GM12878 (cell line): ENCODE data around the gene BTG1. TPM values are rescaled to one million over a fixed set of nuclear protein-coding genes. Genes with fewer than 3 reads are reported as not detected.

Experiments used
- ATAC-seq: fragments of 200-7000 bp; cut with Tn5 transposase; 3 replicates; pipeline ENCODE4 v1.9.1; 2020; ENCODE audit warnings: mild to moderate bottlenecking, moderate library complexity
- BruUV-seq: library from RNA; stranded (reverse); fragments of 400-500 nt; replicated peaks from 2 replicates; lab custom pipeline; 2021; lab: Mats Ljungman, UMichigan
- CTCF ChIA-PET: fragments of 300-600 bp; sonication (Branson Sonifier 250); formaldehyde crosslinking; extraction: SDS; loops from one replicate; lab custom pipeline; 2021; ENCODE audit warnings: inconsistent platforms; lab: Yijun Ruan, JAX
- POLR2A ChIA-PET: fragments of 350-600 bp; formaldehyde crosslinking; extraction: SDS; loops from one replicate; lab custom pipeline; 2021; ENCODE audit warnings: inconsistent platforms; lab: Charles Lee
- RAD21 ChIA-PET: fragments of 300-600 bp; sonication (Branson Sonifier 250); formaldehyde crosslinking; loops from one replicate; lab custom pipeline; 2023; ENCODE audit warnings: antibody characterized with exemption; ENCODE audit not compliant: unreplicated experiment; lab: Charles Lee
- SMC1A ChIA-PET: fragments of 300-600 bp; sonication (Branson Sonifier 250); formaldehyde crosslinking; loops from one replicate; lab custom pipeline; 2023; ENCODE audit not compliant: unreplicated experiment, uncharacterized antibody; lab: Charles Lee
- DNase-seq: peaks from one replicate; pipeline ENCODE4 v3.0.0-alpha.2; 2011; ENCODE audit warnings: low read depth, low spot score
- FAIRE-seq: peaks from 3 replicates; lab custom pipeline; 2011; peaks lifted over from hg19 to GRCh38; lab: Jason Lieb, UNC
- H2AFZ ChIP-seq: 2 replicates; pipeline ENCODE4 v1.6.0; 2011; ENCODE audit warnings: low read depth, low read length, control low read depth; ENCODE audit not compliant: control insufficient read depth
- H3K27ac ChIP-seq: 2 replicates; pipeline ENCODE4 v1.5.1; 2011; ENCODE audit warnings: control low read depth; ENCODE audit not compliant: control insufficient read depth, insufficient read depth
- H3K27me3 ChIP-seq, 2 experiments: replicated peaks in 1 of 2; 2 replicates each; pipeline versions ENCODE4 v1.6.0 to v1.6.1; 2011; ENCODE audit warnings: low read length in 1 of 2; ENCODE audit not compliant: control insufficient read depth in 2 of 2, insufficient read depth in 2 of 2
- H3K36me3 ChIP-seq, 2 experiments: 2 replicates each; pipeline ENCODE4 v1.5.1; 2011; ENCODE audit warnings: low read length in 1 of 2; ENCODE audit not compliant: control insufficient read depth in 2 of 2, insufficient read depth in 2 of 2
- H3K4me1 ChIP-seq: 2 replicates; pipeline ENCODE4 v1.6.1; 2011; ENCODE audit warnings: mild to moderate bottlenecking, low read length, moderate library complexity, mixed read lengths; ENCODE audit not compliant: control insufficient read depth, insufficient read depth
- H3K4me2 ChIP-seq: 2 replicates; pipeline ENCODE4 v1.6.0; 2011; ENCODE audit warnings: control low read depth; ENCODE audit not compliant: control insufficient read depth, insufficient read depth
- H3K4me3 ChIP-seq: fragments of 200-600 bp; sonication (generic); 2 replicates; pipeline ENCODE4 v1.5.1; 2016
- H3K79me2 ChIP-seq: 2 replicates; pipeline ENCODE4 v1.6.0; 2011; ENCODE audit warnings: low read length; ENCODE audit not compliant: control insufficient read depth, insufficient read depth
- H3K9ac ChIP-seq: 2 replicates; pipeline ENCODE4 v1.8.0; 2011; ENCODE audit warnings: low read length, control low read depth, mixed read lengths; ENCODE audit not compliant: control insufficient read depth, insufficient read depth
- H3K9me3 ChIP-seq: replicated peaks from 3 replicates; pipeline ENCODE4 v1.5.1; 2011; ENCODE audit warnings: mild to moderate bottlenecking, low read length; ENCODE audit not compliant: control insufficient read depth, insufficient read depth
- H4K20me1 ChIP-seq: 2 replicates; pipeline ENCODE4 v1.6.0; 2011; ENCODE audit not compliant: control insufficient read depth, insufficient read depth
- BMI1 ChIP-seq: fragments of 450-650 bp; IDR thresholded peaks from 2 replicates; pipeline ENCODE4 v1.6.1; 2016; ENCODE audit warnings: mild to moderate bottlenecking, moderate library complexity, borderline replicate concordance
- BRCA1 ChIP-seq: IDR thresholded peaks from 2 replicates; pipeline ENCODE4 v1.6.1; 2011; ENCODE audit warnings: low read depth, low read length, improper control_type of control experiment
- SREBF1 ChIP-seq: IDR thresholded peaks from 2 replicates; pipeline ENCODE4 v1.6.1; 2012; ENCODE audit warnings: mild to moderate bottlenecking, low read length
- ZNF24 ChIP-seq: fragments of 450-650 bp; IDR thresholded peaks from 2 replicates; pipeline ENCODE4 v1.6.1; 2017; ENCODE audit warnings: antibody characterized with exemption, mild to moderate bottlenecking
- WGBS: methylation state at CpG from one replicate; pipeline ENCODE4 v1.1.6; 2016; ENCODE audit warnings: low lambda C conversion rate; ENCODE audit not compliant: insufficient replicate concordance, insufficient coverage; ENCODE audit errors: missing lambda C conversion rate; 5-methylcytosine and 5-hydroxymethylcytosine counted together
- in situ Hi-C: fragments of 300-500 bp; cut with MboI; formaldehyde crosslinking; loops from 9 replicates; pipeline ENCODE4 v1.14.3; 2018; ENCODE audit warnings: mixed read lengths
- intact Hi-C: fragments of 100-400 bp; cut with micrococcal nuclease; formaldehyde crosslinking; loops from one replicate; pipeline ENCODE4 v1.14.2; 2022; ENCODE audit not compliant: unreplicated experiment
- polyA plus RNA-seq, 11 experiments: library from polyadenylated mRNA; depleted of rRNA in 4 of 11; unstranded in 6 of 11; stranded (reverse) in 5 of 11; fragments of >200 nt; fragmentation: Nextera tagmentation in 4 of 11; fragmentation: Illumina TruSeq in 1 of 11; extraction: Ambion mirVana in 4 of 11; extraction: Trizol in 1 of 11; gene quantifications; 1 replicate in 1 of 11; 2 replicates in 10 of 11; pipeline versions ENCODE4 v1.2.1 to v1.2.3, GENCODE V29; 2011 to 2016; ENCODE audit warnings: inconsistent platforms in 2 of 11, missing spikeins in 2 of 11, low read depth in 1 of 11
- total RNA-seq, 4 experiments: library from RNA; depleted of rRNA in 3 of 4; stranded (reverse); fragments of >200 nt in 3 of 4; fragmentation: Illumina TruSeq in 1 of 4; extraction: Trizol in 1 of 4; gene quantifications; 2 replicates each; pipeline versions ENCODE4 v1.2.1 to v1.2.3, GENCODE V29; 2013 to 2021
- TF ChIP-seq, protein P1 (sequence below): IDR thresholded peaks from 2 replicates; pipeline ENCODE4 v1.6.1; 2012; ENCODE audit warnings: low read depth, low read length, improper control_type of control experiment
- TF ChIP-seq, protein P2 (sequence below): fragments of 450-650 bp; IDR thresholded peaks from 2 replicates; pipeline ENCODE4 v1.6.1; 2017; ENCODE audit warnings: mild to moderate bottlenecking
- TF ChIP-seq, protein P3 (sequence below): fragments of 450-650 bp; formaldehyde crosslinking; IDR thresholded peaks from 2 replicates; pipeline ENCODE4 v1.4.0; 2022; ENCODE audit warnings: mild to moderate bottlenecking, moderate library complexity

The BTG1 gene
- total and polyA plus RNA-seq, 10 of the 15 experiments (the other 5 are each of a cell fraction or from before 2014, with no cell fraction given): 23.7 to 194 (median 56.4) TPM

DNA sequence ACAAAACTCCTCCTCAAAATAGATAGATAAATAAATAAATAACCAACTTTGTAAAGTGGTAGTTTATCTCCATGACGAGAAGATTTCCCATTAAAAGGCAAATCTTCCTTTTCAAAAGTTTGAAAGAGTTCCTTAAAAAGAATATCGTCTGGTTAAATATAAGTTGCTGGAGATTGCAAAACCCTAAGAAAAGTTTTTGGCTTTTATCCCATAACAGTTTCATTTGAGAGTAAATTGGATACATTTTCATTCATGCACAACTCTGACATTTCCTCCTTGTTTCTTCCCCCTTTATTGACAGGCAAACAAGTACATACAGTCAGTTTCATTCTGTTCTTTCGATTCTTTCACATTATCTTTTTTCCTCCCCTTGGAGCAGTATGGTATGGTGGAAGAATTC, 45.4 kb upstream of the BTG1 start:
- ATAC-seq: peak; percentile 26
- TF ChIP-seq, protein P1, sequence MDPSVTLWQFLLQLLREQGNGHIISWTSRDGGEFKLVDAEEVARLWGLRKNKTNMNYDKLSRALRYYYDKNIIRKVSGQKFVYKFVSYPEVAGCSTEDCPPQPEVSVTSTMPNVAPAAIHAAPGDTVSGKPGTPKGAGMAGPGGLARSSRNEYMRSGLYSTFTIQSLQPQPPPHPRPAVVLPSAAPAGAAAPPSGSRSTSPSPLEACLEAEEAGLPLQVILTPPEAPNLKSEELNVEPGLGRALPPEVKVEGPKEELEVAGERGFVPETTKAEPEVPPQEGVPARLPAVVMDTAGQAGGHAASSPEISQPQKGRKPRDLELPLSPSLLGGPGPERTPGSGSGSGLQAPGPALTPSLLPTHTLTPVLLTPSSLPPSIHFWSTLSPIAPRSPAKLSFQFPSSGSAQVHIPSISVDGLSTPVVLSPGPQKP: no peak
- in situ Hi-C loops: no loop called here
- no peak overlapping the region for H3K4me2 ChIP-seq
- ChIA-PET SMC1A (interaction anchor here (0.7 to 1.1 kb wide), 2 partner anchors 10 to 512 kb away, joined by 3 to 10 read pairs; partner anchors contain the start of gene PLEKHG7), POLR2A (no interaction called here), RAD21 (no interaction called here), CTCF (no interaction called here)
- no peaks in the 10 kb centered on the region for H3K9me3 ChIP-seq
- no peak overlapping the region for H2AFZ ChIP-seq
- peaks cover 15% of the 10 kb centered on the region for H3K4me1 ChIP-seq
- H4K20me1 ChIP-seq: no peaks in the 10 kb centered on the region
- no peak for DNase-seq
- no peaks in the 10 kb centered on the region for H3K36me3 ChIP-seq
- H3K4me3 ChIP-seq: no peak overlapping the region
- FAIRE-seq: no peak
- H3K9ac ChIP-seq: no peak overlapping the region
- no TSS peak for BruUV-seq
- H3K79me2 ChIP-seq: no peaks in the 10 kb centered on the region
- no peak overlapping the region for H3K27ac ChIP-seq
- 48% methylated on average over 3 of the region's 3 CpGs for WGBS
- intact Hi-C loops: no loop called here
- H3K27me3 ChIP-seq: no peaks in the 10 kb centered on the region

DNA sequence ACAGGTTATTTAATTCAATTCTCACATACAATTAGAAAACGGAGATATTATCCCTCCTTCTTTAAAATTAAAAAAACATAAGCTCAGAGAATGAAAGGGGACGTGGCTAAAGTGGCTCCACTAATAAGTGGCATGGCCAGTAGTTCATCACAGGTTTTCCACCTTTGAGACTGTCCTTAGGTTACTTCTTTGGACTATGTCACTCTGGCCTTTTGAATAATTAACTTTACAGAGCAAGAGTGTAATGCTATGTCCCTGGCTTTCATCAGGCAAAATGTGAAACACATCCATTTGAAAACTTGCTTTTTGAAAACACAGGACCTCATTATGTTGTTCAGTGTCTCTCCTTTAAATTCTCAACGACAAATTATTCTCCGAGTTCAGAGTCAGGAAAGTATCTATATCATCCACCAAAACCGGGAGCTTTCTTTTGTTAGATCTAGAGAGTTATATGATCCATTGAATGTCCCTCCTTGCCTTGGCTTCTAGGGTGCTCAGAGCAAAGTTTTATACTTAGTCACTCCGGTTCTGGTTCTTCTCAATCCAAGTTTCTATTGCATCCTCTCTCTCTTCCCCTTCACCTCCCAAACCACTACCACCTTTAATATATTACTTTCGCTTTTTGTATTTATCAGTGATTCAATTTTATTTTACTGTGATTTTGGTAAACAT, 43.0 kb upstream of the BTG1 start:
- Histone ChIP-seq H3K27ac (no peak overlapping the region), H3K4me3 (no peak overlapping the region), H3K27me3 (no peaks in the 10 kb centered on the region), H3K36me3 (no peaks in the 10 kb centered on the region), H3K9me3 (no peaks in the 10 kb centered on the region), H3K9ac (no peak overlapping the region), H4K20me1 (no peaks in the 10 kb centered on the region), H3K4me1 (peaks cover 28% of the 10 kb centered on the region), H2AFZ (no peak overlapping the region), H3K4me2 (no peak overlapping the region), H3K79me2 (no peaks in the 10 kb centered on the region)
- 88% methylated on average over 7 of the region's 7 CpGs for WGBS
- in situ Hi-C loops (no loop called here), intact Hi-C loops (loop anchor here (5.0 kb wide), 2 partner anchors 174 to 214 kb away; no protein-coding TSS in a partner anchor)
- no TSS peak for BruUV-seq
- no peak for ATAC-seq
- no peak for FAIRE-seq
- no peak for DNase-seq
- RAD21 ChIA-PET: interaction anchor here (1.0 to 1.2 kb wide), 3 partner anchors 43 to 174 kb away, joined by 3 to 5 read pairs (median 4); partner anchors contain the start of gene BTG1
- CTCF ChIA-PET: no interaction called here
- POLR2A ChIA-PET: interaction anchor here (0.7 to 1.0 kb wide), 2 partner anchors 43 to 262 kb away, joined by 3 to 4 read pairs; partner anchors contain the start of gene BTG1
- SMC1A ChIA-PET: interaction anchor here (1.1 to 3.2 kb wide), 7 partner anchors 9 to 175 kb away, joined by 3 to 9 read pairs (median 5); partner anchors contain the start of gene BTG1
- TF ChIP-seq SREBF1 (no peak), ZNF24 (no peak), BMI1 (no peak), BRCA1 (no peak)
- TF ChIP-seq, protein P2, sequence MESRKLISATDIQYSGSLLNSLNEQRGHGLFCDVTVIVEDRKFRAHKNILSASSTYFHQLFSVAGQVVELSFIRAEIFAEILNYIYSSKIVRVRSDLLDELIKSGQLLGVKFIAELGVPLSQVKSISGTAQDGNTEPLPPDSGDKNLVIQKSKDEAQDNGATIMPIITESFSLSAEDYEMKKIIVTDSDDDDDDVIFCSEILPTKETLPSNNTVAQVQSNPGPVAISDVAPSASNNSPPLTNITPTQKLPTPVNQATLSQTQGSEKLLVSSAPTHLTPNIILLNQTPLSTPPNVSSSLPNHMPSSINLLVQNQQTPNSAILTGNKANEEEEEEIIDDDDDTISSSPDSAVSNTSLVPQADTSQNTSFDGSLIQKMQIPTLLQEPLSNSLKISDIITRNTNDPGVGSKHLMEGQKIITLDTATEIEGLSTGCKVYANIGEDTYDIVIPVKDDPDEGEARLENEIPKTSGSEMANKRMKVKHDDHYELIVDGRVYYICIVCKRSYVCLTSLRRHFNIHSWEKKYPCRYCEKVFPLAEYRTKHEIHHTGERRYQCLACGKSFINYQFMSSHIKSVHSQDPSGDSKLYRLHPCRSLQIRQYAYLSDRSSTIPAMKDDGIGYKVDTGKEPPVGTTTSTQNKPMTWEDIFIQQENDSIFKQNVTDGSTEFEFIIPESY: no peak
- TF ChIP-seq, protein P3, sequence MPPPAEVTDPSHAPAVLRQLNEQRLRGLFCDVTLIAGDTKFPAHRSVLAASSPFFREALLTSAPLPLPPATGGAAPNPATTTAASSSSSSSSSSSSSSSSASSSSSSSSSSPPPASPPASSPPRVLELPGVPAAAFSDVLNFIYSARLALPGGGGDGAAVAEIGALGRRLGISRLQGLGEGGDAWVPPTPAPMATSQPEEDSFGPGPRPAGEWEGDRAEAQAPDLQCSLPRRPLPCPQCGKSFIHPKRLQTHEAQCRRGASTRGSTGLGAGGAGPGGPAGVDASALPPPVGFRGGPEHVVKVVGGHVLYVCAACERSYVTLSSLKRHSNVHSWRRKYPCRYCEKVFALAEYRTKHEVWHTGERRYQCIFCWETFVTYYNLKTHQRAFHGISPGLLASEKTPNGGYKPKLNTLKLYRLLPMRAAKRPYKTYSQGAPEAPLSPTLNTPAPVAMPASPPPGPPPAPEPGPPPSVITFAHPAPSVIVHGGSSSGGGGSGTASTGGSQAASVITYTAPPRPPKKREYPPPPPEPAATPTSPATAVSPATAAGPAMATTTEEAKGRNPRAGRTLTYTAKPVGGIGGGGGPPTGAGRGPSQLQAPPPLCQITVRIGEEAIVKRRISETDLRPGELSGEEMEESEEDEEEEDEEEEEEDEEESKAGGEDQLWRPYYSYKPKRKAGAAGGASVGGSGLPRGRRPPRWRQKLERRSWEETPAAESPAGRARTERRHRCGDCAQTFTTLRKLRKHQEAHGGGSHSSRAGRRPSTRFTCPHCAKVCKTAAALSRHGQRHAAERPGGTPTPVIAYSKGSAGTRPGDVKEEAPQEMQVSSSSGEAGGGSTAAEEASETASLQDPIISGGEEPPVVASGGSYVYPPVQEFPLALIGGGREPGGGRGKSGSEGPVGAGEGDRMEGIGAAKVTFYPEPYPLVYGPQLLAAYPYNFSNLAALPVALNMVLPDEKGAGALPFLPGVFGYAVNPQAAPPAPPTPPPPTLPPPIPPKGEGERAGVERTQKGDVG (CRISPR knock-in tag): no peak
